HEK293 (cell line): Measurements from ENCODE around the gene TP63.

ENCODE experiments used
- CTCF ChIA-PET: fragments of 350-600 bp; formaldehyde crosslinking; extraction: SDS; loops from one replicate; lab custom pipeline; 2021; ENCODE audit warnings: antibody characterized with exemption; lab: Yijun Ruan, JAX
- POLR2A ChIA-PET: fragments of 300-600 bp; formaldehyde crosslinking; extraction: SDS; loops from one replicate; lab custom pipeline; 2020; ENCODE audit warnings: antibody characterized with exemption, inconsistent platforms; lab: Yijun Ruan, JAX
- H3K27ac ChIP-seq: fragments of 200-500 bp; sonication (Bioruptor generic); 2 replicates; pipeline ENCODE4 v1.5.1; 2014; ENCODE audit warnings: low read depth, low read length, control low read depth, inconsistent platforms; ENCODE audit errors: extremely low read depth
- H3K36me3 ChIP-seq, 2 experiments: fragments of 200-500 bp in 1 of 2; sonication (Bioruptor generic) in 1 of 2; 1 replicate in 1 of 2; 2 replicates in 1 of 2; pipeline ENCODE4 v1.5.1; 2014 to 2017; ENCODE audit warnings: inconsistent platforms in 2 of 2, low read length in 2 of 2; ENCODE audit not compliant: control insufficient read depth in 2 of 2, insufficient read depth in 1 of 2
- H3K4me1 ChIP-seq: fragments of 200-500 bp; sonication (Bioruptor generic); 2 replicates; pipeline ENCODE4 v1.5.1; 2014; ENCODE audit warnings: mild to moderate bottlenecking, low read length, inconsistent platforms; ENCODE audit not compliant: control insufficient read depth, insufficient read depth
- H3K4me3 ChIP-seq: 2 replicates; pipeline ENCODE4 v1.5.1; 2011; ENCODE audit warnings: low read depth, mild to moderate bottlenecking, control low read depth, low read length, moderate library complexity
- H3K9me3 ChIP-seq: fragments of 200-500 bp; sonication (Bioruptor generic); 2 replicates; pipeline ENCODE4 v1.5.1; 2014; ENCODE audit warnings: low read depth, low read length, inconsistent platforms; ENCODE audit not compliant: control insufficient read depth, insufficient read depth
- ELK4 ChIP-seq: IDR thresholded peaks from 2 replicates; pipeline ENCODE4 v1.6.1; 2011; ENCODE audit warnings: mild to moderate bottlenecking, low read depth, low read length, borderline replicate concordance
- KLF17 ChIP-seq: fragments of 450-650 bp; formaldehyde crosslinking; IDR thresholded peaks from 2 replicates; pipeline ENCODE4 v1.5.1; 2016; ENCODE audit warnings: missing biosample characterization, missing genetic modification characterization
- KLF9 ChIP-seq: fragments of 450-650 bp; formaldehyde crosslinking; IDR thresholded peaks from 2 replicates; pipeline ENCODE4 v1.5.1; 2016; ENCODE audit warnings: missing biosample characterization, missing genetic modification characterization, low read depth
- MEIS1 ChIP-seq: sonication (generic); formaldehyde crosslinking; IDR thresholded peaks from 2 replicates; pipeline ENCODE4 v1.8.1; 2022; ENCODE audit warnings: missing genetic modification reagents, mild to moderate bottlenecking, borderline replicate concordance
- RBAK ChIP-seq: fragments of 450-650 bp; formaldehyde crosslinking; IDR thresholded peaks from 2 replicates; pipeline ENCODE4 v1.5.1; 2016; ENCODE audit warnings: missing biosample characterization, missing genetic modification characterization
- ZBTB48 ChIP-seq: fragments of 450-650 bp; formaldehyde crosslinking; IDR thresholded peaks from 2 replicates; pipeline ENCODE4 v1.5.1; 2016; ENCODE audit warnings: missing biosample characterization, missing genetic modification characterization
- ZBTB7A ChIP-seq: fragments of 450-650 bp; formaldehyde crosslinking; IDR thresholded peaks from 2 replicates; pipeline ENCODE4 v1.5.1; 2016; ENCODE audit warnings: low read depth, missing biosample characterization, missing genetic modification characterization
- ZIC2 ChIP-seq: fragments of 450-650 bp; formaldehyde crosslinking; IDR thresholded peaks from 2 replicates; pipeline ENCODE4 v1.5.1; 2016; ENCODE audit warnings: missing biosample characterization, missing genetic modification characterization
- ZNF138 ChIP-seq: fragments of 450-650 bp; formaldehyde crosslinking; IDR thresholded peaks from 2 replicates; pipeline ENCODE4 v1.5.1; 2016; ENCODE audit warnings: missing biosample characterization, missing genetic modification characterization, borderline replicate concordance
- ZNF155 ChIP-seq: fragments of 450-650 bp; formaldehyde crosslinking; IDR thresholded peaks from 2 replicates; pipeline ENCODE4 v1.5.1; 2016; ENCODE audit warnings: missing biosample characterization, missing genetic modification characterization
- ZNF157 ChIP-seq: fragments of 450-650 bp; formaldehyde crosslinking; IDR thresholded peaks from 2 replicates; pipeline ENCODE4 v1.5.1; 2016; ENCODE audit warnings: missing biosample characterization, missing genetic modification characterization
- ZNF16 ChIP-seq: fragments of 450-650 bp; formaldehyde crosslinking; IDR thresholded peaks from 2 replicates; pipeline ENCODE4 v1.5.1; 2016; ENCODE audit warnings: low read depth, missing biosample characterization, missing genetic modification characterization
- ZNF19 ChIP-seq: fragments of 450-650 bp; formaldehyde crosslinking; IDR thresholded peaks from 2 replicates; pipeline ENCODE4; 2016; ENCODE audit warnings: missing biosample characterization, missing genetic modification characterization, low read depth
- ZNF202 ChIP-seq: fragments of 450-650 bp; formaldehyde crosslinking; IDR thresholded peaks from 2 replicates; pipeline ENCODE4 v1.5.1; 2016; ENCODE audit warnings: missing biosample characterization, missing genetic modification characterization, borderline replicate concordance
- ZNF24 ChIP-seq: fragments of 450-650 bp; formaldehyde crosslinking; IDR thresholded peaks from 2 replicates; pipeline ENCODE4 v1.5.1; 2016; ENCODE audit warnings: missing biosample characterization, missing genetic modification characterization
- ZNF292 ChIP-seq: fragments of 450-650 bp; formaldehyde crosslinking; IDR thresholded peaks from 2 replicates; pipeline ENCODE4 v1.5.1; 2016; ENCODE audit warnings: low read depth, missing biosample characterization, missing genetic modification characterization, borderline replicate concordance
- ZNF324 ChIP-seq: fragments of 450-650 bp; formaldehyde crosslinking; IDR thresholded peaks from 2 replicates; pipeline ENCODE4 v1.5.1; 2016; ENCODE audit warnings: missing biosample characterization, missing genetic modification characterization
- ZNF37A ChIP-seq: fragments of 450-650 bp; IDR thresholded peaks from 2 replicates; pipeline ENCODE4 v1.5.1; 2018; ENCODE audit warnings: missing biosample characterization, missing genetic modification characterization
- ZNF394 ChIP-seq: fragments of 450-650 bp; formaldehyde crosslinking; IDR thresholded peaks from 2 replicates; pipeline ENCODE4 v1.5.1; 2016; ENCODE audit warnings: missing biosample characterization, missing genetic modification characterization, mild to moderate bottlenecking, moderate library complexity, borderline replicate concordance
- ZNF510 ChIP-seq: fragments of 450-650 bp; formaldehyde crosslinking; IDR thresholded peaks from 2 replicates; pipeline ENCODE4 v1.5.1; 2018; ENCODE audit warnings: mild to moderate bottlenecking, missing genetic modification characterization, missing biosample characterization; ENCODE audit not compliant: insufficient replicate concordance
- ZNF558 ChIP-seq: fragments of 450-650 bp; formaldehyde crosslinking; IDR thresholded peaks from 2 replicates; pipeline ENCODE4 v1.5.1; 2016; ENCODE audit warnings: missing biosample characterization, missing genetic modification characterization
- ZNF585B ChIP-seq: fragments of 450-650 bp; formaldehyde crosslinking; IDR thresholded peaks from 2 replicates; pipeline ENCODE4 v1.5.1; 2016; ENCODE audit warnings: missing biosample characterization, missing genetic modification characterization
- ZNF660 ChIP-seq: fragments of 450-650 bp; IDR thresholded peaks from 2 replicates; pipeline ENCODE4 v1.5.1; 2018; ENCODE audit warnings: missing biosample characterization, mild to moderate bottlenecking, missing genetic modification characterization
- TF ChIP-seq, protein P1 (sequence below): fragments of 450-650 bp; formaldehyde crosslinking; IDR thresholded peaks from 2 replicates; pipeline ENCODE4 v1.5.0; 2017; ENCODE audit warnings: missing biosample characterization, missing genetic modification characterization, borderline replicate concordance
- TF ChIP-seq, protein P2 (sequence below): fragments of 450-650 bp; formaldehyde crosslinking; IDR thresholded peaks from 2 replicates; pipeline ENCODE4 v1.5.1; 2016; ENCODE audit warnings: missing biosample characterization, missing genetic modification characterization
- TF ChIP-seq, protein P3 (sequence below): fragments of 450-650 bp; IDR thresholded peaks from 2 replicates; pipeline ENCODE4 v1.5.1; 2018; ENCODE audit warnings: missing biosample characterization, missing genetic modification characterization

Gene TP63

GRCh38 chr3:189588475-189589178 is 42.6 kb upstream of the TP63 start:
- H3K36me3 ChIP-seq = no peaks in the 10 kb centered on the region
- ChIA-PET CTCF (interaction anchor here (0.6 kb wide), 1 partner anchor 316 kb away, joined by 3 read pairs; no protein-coding TSS in a partner anchor), POLR2A (no interaction called here)
- H3K27ac ChIP-seq = no peak overlapping the region
- H3K4me1 ChIP-seq = no peaks in the 10 kb centered on the region
- TF ChIP-seq ZNF16 (tag by site-specific recombination) (no peak), ZNF24 (no peak), ZBTB48 (tag by site-specific recombination) (no peak), ZNF585B (tag by site-specific recombination) (no peak), MEIS1 (CRISPR knock-in tag) (no peak), RBAK (tag by site-specific recombination) (no peak), ZNF510 (no peak), ZNF138 (tag by site-specific recombination) (no peak), ZIC2 (tag by site-specific recombination) (no peak), ZNF660 (tag by site-specific recombination) (no peak)
- TF ChIP-seq, protein P1, sequence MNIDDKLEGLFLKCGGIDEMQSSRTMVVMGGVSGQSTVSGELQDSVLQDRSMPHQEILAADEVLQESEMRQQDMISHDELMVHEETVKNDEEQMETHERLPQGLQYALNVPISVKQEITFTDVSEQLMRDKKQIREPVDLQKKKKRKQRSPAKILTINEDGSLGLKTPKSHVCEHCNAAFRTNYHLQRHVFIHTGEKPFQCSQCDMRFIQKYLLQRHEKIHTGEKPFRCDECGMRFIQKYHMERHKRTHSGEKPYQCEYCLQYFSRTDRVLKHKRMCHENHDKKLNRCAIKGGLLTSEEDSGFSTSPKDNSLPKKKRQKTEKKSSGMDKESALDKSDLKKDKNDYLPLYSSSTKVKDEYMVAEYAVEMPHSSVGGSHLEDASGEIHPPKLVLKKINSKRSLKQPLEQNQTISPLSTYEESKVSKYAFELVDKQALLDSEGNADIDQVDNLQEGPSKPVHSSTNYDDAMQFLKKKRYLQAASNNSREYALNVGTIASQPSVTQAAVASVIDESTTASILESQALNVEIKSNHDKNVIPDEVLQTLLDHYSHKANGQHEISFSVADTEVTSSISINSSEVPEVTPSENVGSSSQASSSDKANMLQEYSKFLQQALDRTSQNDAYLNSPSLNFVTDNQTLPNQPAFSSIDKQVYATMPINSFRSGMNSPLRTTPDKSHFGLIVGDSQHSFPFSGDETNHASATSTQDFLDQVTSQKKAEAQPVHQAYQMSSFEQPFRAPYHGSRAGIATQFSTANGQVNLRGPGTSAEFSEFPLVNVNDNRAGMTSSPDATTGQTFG (tag by site-specific recombination) = no peak
- TF ChIP-seq, all 188 proteins: peak for 0
- Histone ChIP-seq H3K9me3 (no peaks in the 10 kb centered on the region), H3K4me3 (no peak overlapping the region)

DNA sequence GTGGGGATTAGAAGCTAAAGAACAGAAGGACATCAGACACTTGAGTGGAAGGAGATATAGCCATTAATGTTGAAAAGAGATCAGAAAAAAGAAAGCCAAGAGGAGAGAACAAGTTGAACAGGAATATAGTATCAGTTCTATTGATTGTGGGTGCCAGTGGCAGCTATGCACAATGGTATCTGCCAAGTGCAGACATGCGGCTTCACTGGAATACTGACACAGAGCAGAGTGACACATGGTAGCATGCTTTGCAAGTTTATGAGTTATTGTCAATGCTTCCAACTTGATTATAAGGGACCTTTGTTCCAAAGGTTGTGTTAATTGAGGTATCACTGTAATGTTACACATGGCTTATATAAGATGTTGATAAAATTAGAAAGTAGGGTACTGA is 42.0 kb upstream of the TP63 start:
- Histone ChIP-seq H3K4me1 (no peaks in the 10 kb centered on the region), H3K9me3 (no peaks in the 10 kb centered on the region), H3K27ac (no peak overlapping the region), H3K4me3 (no peak overlapping the region)
- CTCF ChIA-PET = interaction anchor here (0.6 kb wide), 1 partner anchor 317 kb away, joined by 3 read pairs; no protein-coding TSS in a partner anchor
- TF ChIP-seq ZNF292 (tag by site-specific recombination) (no peak), ZNF19 (tag by site-specific recombination) (no peak), ZNF155 (no peak)
- TF ChIP-seq, all 188 proteins: peak for 0
- H3K36me3 ChIP-seq = no peaks in the 10 kb centered on the region
- POLR2A ChIA-PET = no interaction called here

DNA sequence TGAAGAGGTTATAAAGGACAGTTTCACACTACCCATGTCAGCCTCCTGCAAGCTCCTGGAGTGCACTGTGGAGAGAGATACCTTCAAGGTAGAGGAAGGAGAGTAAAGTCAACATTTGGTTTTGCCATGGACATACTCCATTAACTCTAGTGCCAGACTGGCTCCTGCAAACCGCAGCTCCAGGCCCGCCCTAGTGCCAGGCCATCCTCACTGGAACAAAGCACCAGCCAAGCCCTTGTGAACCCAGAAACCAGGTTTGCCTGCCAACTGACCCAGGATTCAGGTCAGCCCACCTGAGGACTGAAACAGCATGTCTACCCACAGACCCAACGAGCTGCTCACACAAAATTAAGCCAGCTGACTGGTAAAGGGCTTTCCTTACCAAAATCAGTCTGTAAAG is 41.0 kb upstream of the TP63 start:
- no peaks in the 10 kb centered on the region for H3K4me1 ChIP-seq
- H3K27ac ChIP-seq = no peak overlapping the region
- POLR2A ChIA-PET = no interaction called here
- TF ChIP-seq KLF9 (tag by site-specific recombination) (no peak), ZBTB7A (tag by site-specific recombination) (no peak), ZNF324 (tag by site-specific recombination) (no peak), KLF17 (tag by site-specific recombination) (no peak), ZNF157 (tag by site-specific recombination) (no peak), ZNF202 (tag by site-specific recombination) (no peak), ELK4 (no peak), ZNF558 (tag by site-specific recombination) (no peak), ZNF37A (tag by site-specific recombination) (no peak), ZNF394 (tag by site-specific recombination) (no peak)
- TF ChIP-seq, protein P2, sequence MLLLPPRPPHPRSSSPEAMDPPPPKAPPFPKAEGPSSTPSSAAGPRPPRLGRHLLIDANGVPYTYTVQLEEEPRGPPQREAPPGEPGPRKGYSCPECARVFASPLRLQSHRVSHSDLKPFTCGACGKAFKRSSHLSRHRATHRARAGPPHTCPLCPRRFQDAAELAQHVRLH (tag by site-specific recombination) = no peak
- TF ChIP-seq, protein P3, sequence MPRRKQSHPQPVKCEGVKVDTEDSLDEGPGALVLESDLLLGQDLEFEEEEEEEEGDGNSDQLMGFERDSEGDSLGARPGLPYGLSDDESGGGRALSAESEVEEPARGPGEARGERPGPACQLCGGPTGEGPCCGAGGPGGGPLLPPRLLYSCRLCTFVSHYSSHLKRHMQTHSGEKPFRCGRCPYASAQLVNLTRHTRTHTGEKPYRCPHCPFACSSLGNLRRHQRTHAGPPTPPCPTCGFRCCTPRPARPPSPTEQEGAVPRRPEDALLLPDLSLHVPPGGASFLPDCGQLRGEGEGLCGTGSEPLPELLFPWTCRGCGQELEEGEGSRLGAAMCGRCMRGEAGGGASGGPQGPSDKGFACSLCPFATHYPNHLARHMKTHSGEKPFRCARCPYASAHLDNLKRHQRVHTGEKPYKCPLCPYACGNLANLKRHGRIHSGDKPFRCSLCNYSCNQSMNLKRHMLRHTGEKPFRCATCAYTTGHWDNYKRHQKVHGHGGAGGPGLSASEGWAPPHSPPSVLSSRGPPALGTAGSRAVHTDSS (tag by site-specific recombination) = no peak

More for the DNA sequence above, 41.0 kb upstream of the TP63 start:
- no peak overlapping the region for H3K4me3 ChIP-seq
- H3K9me3 ChIP-seq = no peaks in the 10 kb centered on the region
- H3K36me3 ChIP-seq = no peaks in the 10 kb centered on the region
- CTCF ChIA-PET = no interaction called here
